T-cell (primary cell): ENCODE measurements around the gene FOXRED1. TPM values are rescaled to one million over a fixed set of nuclear protein-coding genes. Genes with fewer than 3 reads are reported as not detected.
"Not testable (repeated sequence)": the region's sequence is repeated elsewhere in the genome, so short reads cannot be mapped to it uniquely, and the experiment has no call there.

Experiments
- ATAC-seq, 4 experiments: fragments of 200-7000 bp in 3 of 4; fragments of 150-1000 bp in 1 of 4; cut with Tn5 transposase; replicated peaks in 1 of 4; 1 replicate in 3 of 4; 2 replicates in 1 of 4; pipeline ENCODE4 v1.10.0; 2021; ENCODE audit warnings: moderate library complexity in 3 of 4, mild to moderate bottlenecking in 2 of 4, moderate number of reproducible peaks in 1 of 4
- CTCF ChIA-PET, 2 donors: fragments of 300-600 bp; sonication (Branson Sonifier 250); formaldehyde crosslinking; loops; one replicate each; lab custom pipeline; 2022; ENCODE audit warnings: antibody characterized with exemption in 2 of 2; lab: Charles Lee
- POLR2A ChIA-PET, 2 donors: fragments of 300-600 bp; sonication (Branson Sonifier 250); formaldehyde crosslinking; loops; one replicate each; lab custom pipeline; 2022; ENCODE audit warnings: antibody characterized with exemption in 2 of 2; lab: Charles Lee
- DNase-seq, 35 experiments: peaks; one replicate each; pipeline versions ENCODE4 v3.0.0 to v3.0.0-alpha.2; 2013 to 2023
- H3K27ac ChIP-seq: one replicate; pipeline ENCODE4 v1.5.1; 2013; ENCODE audit warnings: low read length
- H3K27me3 ChIP-seq, 2 experiments: replicated peaks in 1 of 2; 1 replicate in 1 of 2; 2 replicates in 1 of 2; pipeline versions ENCODE4 v1.6.1 to v1.7.0; 2013; ENCODE audit warnings: low read length in 1 of 2, mixed read lengths in 1 of 2; ENCODE audit not compliant: control insufficient read depth in 2 of 2, insufficient read depth in 2 of 2; ENCODE audit errors: extremely low read depth in 1 of 2
- H3K36me3 ChIP-seq, 2 donors: 1 replicate in 1 of 2; 2 replicates in 1 of 2; pipeline versions ENCODE4 v1.6.1 to v1.7.0; 2013; ENCODE audit warnings: low read length in 1 of 2; ENCODE audit not compliant: control insufficient read depth in 2 of 2, insufficient read depth in 1 of 2; ENCODE audit errors: extremely low read depth in 1 of 2
- H3K4me1 ChIP-seq, 2 experiments: 1 replicate in 1 of 2; 2 replicates in 1 of 2; pipeline versions ENCODE4 v1.6.1 to v1.7.0; 2013; ENCODE audit warnings: low read length in 2 of 2, mixed read lengths in 1 of 2; ENCODE audit not compliant: insufficient read depth in 2 of 2, control insufficient read depth in 1 of 2; ENCODE audit errors: extremely low read depth in 1 of 2
- H3K4me3 ChIP-seq, 2 donors: 1 replicate in 1 of 2; 2 replicates in 1 of 2; pipeline versions ENCODE4 v1.5.1 to v1.7.0; 2013; ENCODE audit warnings: mild to moderate bottlenecking in 2 of 2, low read length in 1 of 2, moderate library complexity in 1 of 2; ENCODE audit not compliant: control insufficient read depth in 1 of 2; ENCODE audit errors: extremely low read depth in 1 of 2
- H3K9me3 ChIP-seq: 2 replicates; pipeline ENCODE4 v1.7.0; 2013
- H3K27ac Mint-ChIP-seq, 2 donors: one replicate each; pipeline ENCODE4 v1.8.0; 2020 to 2021; ENCODE audit warnings: mild to moderate bottlenecking in 2 of 2, mixed read lengths in 2 of 2
- H3K27me3 Mint-ChIP-seq, 2 donors: one replicate each; pipeline ENCODE4 v1.8.0; 2021 to 2022; ENCODE audit warnings: mixed read lengths in 2 of 2
- H3K36me3 Mint-ChIP-seq: one replicate; pipeline ENCODE4 v1.8.0; 2021; ENCODE audit warnings: mixed read lengths
- H3K4me1 Mint-ChIP-seq, 3 donors: one replicate each; pipeline ENCODE4 v1.8.0; 2020 to 2022; ENCODE audit warnings: mixed read lengths in 3 of 3, mild to moderate bottlenecking in 1 of 3
- H3K4me3 Mint-ChIP-seq, 3 donors: one replicate each; pipeline ENCODE4 v1.8.0; 2020 to 2022; ENCODE audit warnings: mild to moderate bottlenecking in 3 of 3, mixed read lengths in 3 of 3, moderate library complexity in 3 of 3
- H3K9me3 Mint-ChIP-seq, 3 donors: one replicate each; pipeline ENCODE4 v1.8.0; 2020 to 2022; ENCODE audit warnings: mixed read lengths in 3 of 3
- WGBS: methylation state at CpG from one replicate; pipeline ENCODE4 v1.1.5; 2013; ENCODE audit warnings: missing lambda C conversion rate; ENCODE audit not compliant: insufficient coverage; 5-methylcytosine and 5-hydroxymethylcytosine counted together
- total RNA-seq, 35 experiments: library from RNA in 6 of 35; stranded (reverse) in 6 of 35; fragments of 120-200 nt in 1 of 35; gene quantifications; one replicate each; pipeline versions ENCODE4 v1.2.1 to v1.2.4 and lab custom pipeline; 2013 to 2026

Gene FOXRED1
- total RNA-seq, 5 donors from 2014 or later (not counting 1 experiment from before 2014, with no cell fraction given) = 32.5 to 38.5 (median 34.5) TPM

GRCh38 chr11:126308771-126309170 is 39.8 kb downstream of the FOXRED1 start:
- H3K27ac ChIP-seq, H3K4me3 ChIP-seq, H3K9me3 Mint-ChIP-seq, H3K9me3 ChIP-seq, POLR2A ChIA-PET, DNase-seq, ATAC-seq, H3K27me3 Mint-ChIP-seq, H3K4me3 Mint-ChIP-seq, H3K27me3 ChIP-seq, H3K27ac Mint-ChIP-seq: not testable (repeated sequence)
- Mint-ChIP-seq H3K4me1 (peaks cover 34 to 44% (median 42%) of the 10 kb centered on the region in 3 donors), H3K36me3 (peaks cover 38% of the 10 kb centered on the region)
- 95% methylated on average over 2 of the region's 4 CpGs for WGBS
- Histone ChIP-seq H3K36me3 (peaks cover 0 to 35% of the 10 kb centered on the region in 2 donors), H3K4me1 (peaks cover 7 to 36% of the 10 kb centered on the region in 2 experiments)
- CTCF ChIA-PET = interaction anchor here in 1 of 2 donors (1.7 kb wide), 1 partner anchor 9 kb away, joined by 3 read pairs; no protein-coding TSS in a partner anchor

- H3K27ac Mint-ChIP-seq = peak overlapping the region; percentile 16 to 61
- peaks cover 0 to 24% of the 10 kb centered on the region in 2 experiments for H3K4me1 ChIP-seq
- no peaks in the 10 kb centered on the region for H3K27me3 Mint-ChIP-seq
- H3K27ac ChIP-seq = no peak overlapping the region
- ChIA-PET POLR2A (interaction anchor here in 1 of 2 donors (0.6 kb wide), 1 partner anchor 27 kb away, joined by 3 read pairs; no protein-coding TSS in a partner anchor), CTCF (interaction anchor here (0.6 to 3.0 kb wide), 8 partner anchors 7 to 170 kb away, joined by 3 to 13 read pairs (median 4); no protein-coding TSS in a partner anchor)
- DNase-seq (peak in 27 of 35 experiments; percentile 19 to 71 (median 38)), ATAC-seq (peak; percentile 71 to 79 (median 77))
- no peak overlapping the region for H3K4me3 ChIP-seq
- H3K36me3 Mint-ChIP-seq = peaks cover 47% of the 10 kb centered on the region
- peaks cover 26 to 39% (median 28%) of the 10 kb centered on the region in 3 donors for H3K4me1 Mint-ChIP-seq
- H3K36me3 ChIP-seq = peaks cover 0 to 44% of the 10 kb centered on the region in 2 donors
- no peaks in the 10 kb centered on the region for H3K9me3 Mint-ChIP-seq
- H3K27me3 ChIP-seq = no peaks in the 10 kb centered on the region
- H3K4me3 Mint-ChIP-seq = no peak overlapping the region
- 87% methylated on average over 10 of the region's 12 CpGs for WGBS
- no peaks in the 10 kb centered on the region for H3K9me3 ChIP-seq
These were observed 41.4 kb downstream of the FOXRED1 start for GRCh38 chr11:126310200-126310991.

- Histone ChIP-seq H3K4me3 (no peak overlapping the region), H3K36me3 (peaks cover 0 to 44% of the 10 kb centered on the region in 2 donors), H3K27ac (no peak overlapping the region), H3K27me3 (no peaks in the 10 kb centered on the region), H3K4me1 (peaks cover 0 to 18% of the 10 kb centered on the region in 2 experiments), H3K9me3 (no peaks in the 10 kb centered on the region)
- Mint-ChIP-seq H3K36me3 (peaks cover 48% of the 10 kb centered on the region), H3K4me3 (no peak overlapping the region), H3K9me3 (peaks cover 0 to 2% (median under 1%) of the 10 kb centered on the region in 3 donors), H3K4me1 (peaks cover 21 to 34% (median 23%) of the 10 kb centered on the region in 3 donors), H3K27me3 (no peaks in the 10 kb centered on the region), H3K27ac (peak overlapping the region in 1 of 2 donors; percentile 61)
- ChIA-PET CTCF (interaction anchor here (0.6 to 3.0 kb wide), 6 partner anchors 8 to 170 kb away, joined by 3 to 13 read pairs (median 6); no protein-coding TSS in a partner anchor), POLR2A (interaction anchor here in 1 of 2 donors (0.6 kb wide), 1 partner anchor 28 kb away, joined by 3 read pairs; no protein-coding TSS in a partner anchor)
- no peak for ATAC-seq
- no peak for DNase-seq
- WGBS = 86% methylated on average over 4 of the region's 6 CpGs
These were observed 42.0 kb downstream of the FOXRED1 start for GRCh38 chr11:126310992-126311310.

GRCh38 chr11:126311401-126312291 is 42.7 kb downstream of the FOXRED1 start:
- Histone ChIP-seq H3K27me3 (no peaks in the 10 kb centered on the region), H3K4me1 (peaks cover 0 to 11% of the 10 kb centered on the region in 2 experiments), H3K36me3 (peaks cover 0 to 40% of the 10 kb centered on the region in 2 donors), H3K9me3 (no peaks in the 10 kb centered on the region), H3K4me3 (no peak overlapping the region), H3K27ac (no peak overlapping the region)
- ChIA-PET POLR2A (interaction anchor here in 1 of 2 donors (0.6 kb wide), 1 partner anchor 28 kb away, joined by 3 read pairs; no protein-coding TSS in a partner anchor), CTCF (interaction anchor here (0.9 to 3.0 kb wide), 5 partner anchors 12 to 169 kb away, joined by 4 to 13 read pairs (median 4); partner anchors contain the start of gene ST3GAL4 (in 1 of the 2))
- Mint-ChIP-seq H3K27ac (peak overlapping the region in 1 of 2 donors; percentile 42), H3K4me1 (peaks cover 21 to 36% (median 21%) of the 10 kb centered on the region in 3 donors), H3K4me3 (no peak overlapping the region), H3K9me3 (peaks cover 0 to 7% (median 4%) of the 10 kb centered on the region in 3 donors), H3K27me3 (no peaks in the 10 kb centered on the region), H3K36me3 (peaks cover 53% of the 10 kb centered on the region)
- DNase-seq = peak in 1 of 35 experiments; percentile 17
- ATAC-seq = no peak
- WGBS = 97% methylated on average over 8 of the region's 14 CpGs

GRCh38 chr11:126312961-126313360 is 44.0 kb downstream of the FOXRED1 start:
- Mint-ChIP-seq H3K27me3 (no peaks in the 10 kb centered on the region), H3K4me1 (peaks cover 23 to 38% (median 28%) of the 10 kb centered on the region in 3 donors), H3K4me3 (no peak overlapping the region), H3K9me3 (peaks cover 0 to 7% (median 4%) of the 10 kb centered on the region in 3 donors), H3K36me3 (peaks cover 51% of the 10 kb centered on the region), H3K27ac (no peak overlapping the region)
- POLR2A ChIA-PET = interaction anchor here in 1 of 2 donors (0.7 kb wide), 1 partner anchor 425 kb away, joined by 4 read pairs; no protein-coding TSS in a partner anchor
- ATAC-seq (no peak), DNase-seq (no peak)
- no peaks in the 10 kb centered on the region for H3K9me3 ChIP-seq
- no peak overlapping the region for H3K27ac ChIP-seq
- no peak overlapping the region for H3K4me3 ChIP-seq
- CTCF ChIA-PET = interaction anchor here (0.7 to 0.9 kb wide), 4 partner anchors 9 to 344 kb away, joined by 3 to 5 read pairs (median 3); no protein-coding TSS in a partner anchor
- 92% methylated on average over 6 of the region's 8 CpGs for WGBS
- peaks cover 0 to 34% of the 10 kb centered on the region in 2 donors for H3K36me3 ChIP-seq
- peaks cover 3 to 15% of the 10 kb centered on the region in 2 experiments for H3K4me1 ChIP-seq
- H3K27me3 ChIP-seq = no peaks in the 10 kb centered on the region
